H1 (cell line): ENCODE measurements around the gene KCND3. TPM values are rescaled to one million over a fixed set of nuclear protein-coding genes. Genes with fewer than 3 reads are reported as not detected.

Source experiments
- CTCF ChIA-PET: fragments of 300-600 bp; sonication (Branson Sonifier 250); formaldehyde crosslinking; loops from one replicate; lab custom pipeline; 2021; ENCODE audit not compliant: partially characterized antibody; lab: Charles Lee
- POLR2A ChIA-PET: fragments of 300-600 bp; sonication (Branson Sonifier 250); formaldehyde crosslinking; loops from one replicate; lab custom pipeline; 2021; ENCODE audit warnings: inconsistent platforms; ENCODE audit not compliant: partially characterized antibody; lab: Charles Lee
- DNase-seq, 2 experiments: peaks; one replicate each; pipeline versions ENCODE4 v3.0.0 to v3.0.0-alpha.2; 2010 to 2022; ENCODE audit warnings: low spot score in 2 of 2, low read depth in 1 of 2, mixed read lengths in 1 of 2
- FAIRE-seq: peaks from 2 replicates; lab custom pipeline; 2011; peaks lifted over from hg19 to GRCh38; lab: Jason Lieb, UNC
- H2AFZ ChIP-seq: 2 replicates; pipeline ENCODE4 v1.8.1; 2012; ENCODE audit warnings: low read length, inconsistent platforms
- H2AK5ac ChIP-seq: 2 replicates; pipeline ENCODE4 v1.6.1; 2013; ENCODE audit warnings: low read depth, low read length
- H2BK120ac ChIP-seq: replicated peaks from 2 replicates; pipeline ENCODE3; 2013; ENCODE audit warnings: low read depth, low read length, inconsistent platforms
- H2BK12ac ChIP-seq: 2 replicates; pipeline ENCODE4 v1.6.1; 2013; ENCODE audit warnings: low read depth, low read length
- H2BK15ac ChIP-seq: 2 replicates; pipeline ENCODE4 v1.6.1; 2013; ENCODE audit warnings: low read length
- H2BK20ac ChIP-seq: 2 replicates; pipeline ENCODE4 v1.6.1; 2013; ENCODE audit warnings: low read length
- H2BK5ac ChIP-seq: 2 replicates; pipeline ENCODE4 v1.6.1; 2013; ENCODE audit warnings: low read depth, low read length
- H3K14ac ChIP-seq: 2 replicates; pipeline ENCODE4 v1.6.1; 2013; ENCODE audit warnings: inconsistent platforms; ENCODE audit not compliant: insufficient read length
- H3K18ac ChIP-seq: 2 replicates; pipeline ENCODE4 v1.6.1; 2013; ENCODE audit warnings: low read length; ENCODE audit errors: extremely low read depth
- H3K23ac ChIP-seq: 2 replicates; pipeline ENCODE4 v1.6.1; 2013; ENCODE audit warnings: inconsistent platforms; ENCODE audit not compliant: insufficient read length
- H3K23me2 ChIP-seq: 2 replicates; pipeline ENCODE4 v1.6.1; 2013; ENCODE audit warnings: low read depth, low read length
- H3K27ac ChIP-seq: 2 replicates; pipeline ENCODE4 v1.6.1; 2011; ENCODE audit warnings: low read depth, low read length, inconsistent platforms
- H3K27me3 ChIP-seq, 4 experiments: replicated peaks in 1 of 4; 1 replicate in 1 of 4; 2 replicates in 3 of 4; pipeline versions ENCODE4 v1.6.1 to v1.8.1; 2011 to 2013; ENCODE audit warnings: low read length in 3 of 4, mild to moderate bottlenecking in 3 of 4, inconsistent platforms in 2 of 4, mixed read lengths in 2 of 4, moderate library complexity in 1 of 4; ENCODE audit not compliant: control insufficient read depth in 3 of 4, insufficient read depth in 3 of 4; ENCODE audit errors: extremely low read depth in 1 of 4
- H3K36me3 ChIP-seq, 4 experiments: 2 replicates each; pipeline versions ENCODE4 v1.6.1 to v1.8.1; 2011 to 2013; ENCODE audit warnings: mild to moderate bottlenecking in 4 of 4, low read length in 3 of 4, moderate library complexity in 2 of 4, control low read depth in 1 of 4, inconsistent platforms in 1 of 4; ENCODE audit not compliant: insufficient read depth in 4 of 4, control insufficient read depth in 2 of 4
- H3K4ac ChIP-seq: replicated peaks from 2 replicates; pipeline ENCODE3; 2013; ENCODE audit warnings: low read length, low read depth, mixed read lengths, inconsistent platforms; ENCODE audit not compliant: insufficient read length
- H3K4me1 ChIP-seq, 4 experiments: replicated peaks in 1 of 4; 1 replicate in 1 of 4; 2 replicates in 3 of 4; pipeline versions ENCODE4 v1.6.1 to v1.8.1; 2011 to 2013; ENCODE audit warnings: low read length in 3 of 4, inconsistent platforms in 2 of 4, mixed read lengths in 1 of 4; ENCODE audit not compliant: insufficient read depth in 4 of 4, control insufficient read depth in 3 of 4
- H3K4me2 ChIP-seq, 2 experiments: 2 replicates each; pipeline versions ENCODE4 v1.6.1 to v1.8.1; 2011 to 2013; ENCODE audit warnings: low read depth in 2 of 2, low read length in 2 of 2, control low read depth in 1 of 2, inconsistent platforms in 1 of 2, mild to moderate bottlenecking in 1 of 2; ENCODE audit not compliant: insufficient read depth in 1 of 2
- H3K4me3 ChIP-seq, 4 experiments: fragments of 200-600, 300-600 bp in 1 of 4; sonication (generic), shearing (Covaris generic), sonication (Bioruptor Twin) in 1 of 4; 2 replicates each; pipeline versions ENCODE4 v1.5.1 to v1.8.1; 2011 to 2016; ENCODE audit warnings: low read length in 4 of 4, low read depth in 3 of 4, control low read depth in 2 of 4, inconsistent platforms in 2 of 4, mild to moderate bottlenecking in 2 of 4, mixed read lengths in 1 of 4, moderate library complexity in 1 of 4; ENCODE audit not compliant: insufficient read depth in 2 of 4; ENCODE audit errors: extremely low read depth in 1 of 4
- H3K56ac ChIP-seq: replicated peaks from 2 replicates; pipeline ENCODE3; 2013; ENCODE audit warnings: low read depth, mild to moderate bottlenecking, mixed read lengths, low read length, inconsistent platforms; ENCODE audit not compliant: insufficient read length
- H3K79me1 ChIP-seq: 2 replicates; pipeline ENCODE4 v1.6.1; 2013; ENCODE audit warnings: low read depth, low read length, control low read depth
- H3K79me2 ChIP-seq, 2 experiments: 2 replicates each; pipeline versions ENCODE4 v1.6.1 to v1.8.1; 2012 to 2013; ENCODE audit warnings: low read length in 2 of 2, mild to moderate bottlenecking in 2 of 2, inconsistent platforms in 1 of 2; ENCODE audit not compliant: insufficient read depth in 2 of 2, control insufficient read depth in 1 of 2
- H3K9ac ChIP-seq, 4 experiments: replicated peaks in 1 of 4; 1 replicate in 1 of 4; 2 replicates in 3 of 4; pipeline versions ENCODE4 v1.6.1 to v1.8.1; 2011 to 2013; ENCODE audit warnings: low read depth in 3 of 4, low read length in 3 of 4, control low read depth in 2 of 4, mild to moderate bottlenecking in 2 of 4, moderate library complexity in 2 of 4, inconsistent platforms in 1 of 4; ENCODE audit errors: extremely low read depth in 1 of 4
- H3K9me3 ChIP-seq, 2 experiments: 2 replicates each; pipeline versions ENCODE4 v1.6.1 to v1.8.1; 2012 to 2013; ENCODE audit warnings: mild to moderate bottlenecking in 2 of 2, moderate library complexity in 2 of 2, control low read depth in 1 of 2, inconsistent platforms in 1 of 2, low read depth in 1 of 2, low read length in 1 of 2, mixed read lengths in 1 of 2; ENCODE audit not compliant: insufficient read depth in 2 of 2
- H4K20me1 ChIP-seq, 2 experiments: replicated peaks in 1 of 2; 2 replicates each; pipeline versions ENCODE3 to v1.8.1; 2011 to 2013; ENCODE audit warnings: inconsistent platforms in 2 of 2, low read length in 2 of 2, mild to moderate bottlenecking in 1 of 2; ENCODE audit not compliant: insufficient read depth in 2 of 2, control insufficient read depth in 1 of 2
- H4K5ac ChIP-seq: 2 replicates; pipeline ENCODE4 v1.6.1; 2013; ENCODE audit warnings: low read length, low read depth, mixed read lengths, inconsistent platforms; ENCODE audit not compliant: insufficient read length
- H4K8ac ChIP-seq: 2 replicates; pipeline ENCODE4 v1.8.0; 2013; ENCODE audit warnings: mild to moderate bottlenecking, moderate library complexity, low read length, inconsistent platforms; ENCODE audit not compliant: insufficient read depth; ENCODE audit errors: extremely low read depth
- H4K91ac ChIP-seq: replicated peaks from 2 replicates; pipeline ENCODE3; 2013; ENCODE audit warnings: low read length, mixed read lengths, inconsistent platforms; ENCODE audit not compliant: insufficient read length
- EZH2 ChIP-seq: fragments of 200-600 bp; sonication (generic); IDR thresholded peaks from 2 replicates; pipeline ENCODE4 v1.7.1; 2012; ENCODE audit warnings: low read depth, mild to moderate bottlenecking, moderate library complexity, low read length, inconsistent platforms; ENCODE audit not compliant: severe bottlenecking
- FOSL1 ChIP-seq: IDR thresholded peaks from 2 replicates; pipeline ENCODE4 v1.6.1; 2011; ENCODE audit warnings: mild to moderate bottlenecking, low read depth, low read length, moderate library complexity; ENCODE audit not compliant: insufficient read depth
- GABPA ChIP-seq: IDR thresholded peaks from 2 replicates; pipeline ENCODE4 v1.6.1; 2011; ENCODE audit warnings: mild to moderate bottlenecking, low read length, moderate library complexity, borderline replicate concordance; ENCODE audit not compliant: insufficient read depth
- HDAC2 ChIP-seq, 2 experiments: fragments of 300-600 bp in 1 of 2; sonication (generic) in 1 of 2; IDR thresholded peaks; 2 replicates each; pipeline ENCODE4 v1.6.1; 2011 to 2012; ENCODE audit warnings: low read depth in 2 of 2, low read length in 2 of 2, mild to moderate bottlenecking in 2 of 2, moderate library complexity in 2 of 2, borderline replicate concordance in 1 of 2, inconsistent platforms in 1 of 2
- KDM1A ChIP-seq: fragments of 200-600, 300-600 bp; sonication (generic); IDR thresholded peaks from 2 replicates; pipeline ENCODE4 v1.7.1; 2016; ENCODE audit warnings: mild to moderate bottlenecking, low read length, borderline replicate concordance
- RNF2 ChIP-seq: fragments of 200-900, 300-1000 bp; sonication (generic); IDR thresholded peaks from 2 replicates; pipeline ENCODE4 v1.7.1; 2016; ENCODE audit warnings: borderline replicate concordance, low read depth, mild to moderate bottlenecking, antibody characterized with exemption, low read length; ENCODE audit not compliant: poor library complexity, severe bottlenecking; ENCODE audit errors: missing control alignments
- SAP30 ChIP-seq: fragments of 300-600 bp; sonication (generic); IDR thresholded peaks from 2 replicates; pipeline ENCODE4 v1.7.1; 2012; ENCODE audit warnings: low read length, moderate library complexity, mild to moderate bottlenecking, inconsistent platforms; ENCODE audit not compliant: insufficient read depth, insufficient replicate concordance
- SIN3A ChIP-seq, 2 experiments: IDR thresholded peaks in 1 of 2; conservative IDR thresholded peaks in 1 of 2; 2 replicates each; pipeline ENCODE4 v1.6.1; 2011 to 2012; ENCODE audit warnings: low read length in 2 of 2, improper control_type of control experiment in 1 of 2, low read depth in 1 of 2, mild to moderate bottlenecking in 1 of 2
- SP1 ChIP-seq: IDR thresholded peaks from 2 replicates; pipeline ENCODE4 v1.6.1; 2011; ENCODE audit warnings: low read depth, low read length
- YY1 ChIP-seq: IDR thresholded peaks from 2 replicates; pipeline ENCODE4 v1.6.1; 2011; ENCODE audit warnings: low read depth, mild to moderate bottlenecking, low read length
- WGBS, 2 experiments: shearing (Covaris generic) in 1 of 2; methylation state at CpG; one replicate each; pipeline versions ENCODE4 v1.1.6 to v1.1.7; 2013 to 2015; ENCODE audit warnings: low lambda C conversion rate in 2 of 2, mixed read lengths in 2 of 2, inconsistent platforms in 1 of 2, low coverage in 1 of 2, missing lambda C conversion rate in 1 of 2; ENCODE audit not compliant: insufficient replicate concordance in 2 of 2, insufficient coverage in 1 of 2, insufficient read length in 1 of 2; ENCODE audit errors: extremely low coverage in 1 of 2, missing lambda C conversion rate in 1 of 2; 5-methylcytosine and 5-hydroxymethylcytosine counted together
- polyA plus RNA-seq, 7 experiments: library from polyadenylated mRNA; depleted of rRNA in 3 of 7; stranded (reverse) in 5 of 7; unstranded in 2 of 7; fragments of >200 nt in 5 of 7; fragments of 200-250 nt in 2 of 7; gene quantifications; 1 replicate in 5 of 7; 2 replicates in 1 of 7; 4 replicates in 1 of 7; pipeline versions ENCODE4 v1.2.1 to v1.2.3, GENCODE V29; 2011 to 2013; ENCODE audit warnings: missing spikeins in 2 of 7, mixed read lengths in 2 of 7
- total RNA-seq: library from RNA; stranded (reverse); fragmentation: NEBNext Ultra II Directional; extraction: Animal tissue kit (Norgen Biotek cat#: 25700); gene quantifications from 2 replicates; pipeline ENCODE4 v1.2.1, GENCODE V29; 2021
- TF ChIP-seq, protein P1 (sequence below): IDR thresholded peaks from 2 replicates; pipeline ENCODE4 v1.6.1; 2011; ENCODE audit warnings: low read depth, mild to moderate bottlenecking, low read length; ENCODE audit not compliant: insufficient read depth

Gene KCND3
- total and polyA plus RNA-seq, 2 of the 8 experiments (the other 6 are each of a cell fraction or from before 2014, with no cell fraction given) = 0.14 to 0.48 TPM

DNA sequence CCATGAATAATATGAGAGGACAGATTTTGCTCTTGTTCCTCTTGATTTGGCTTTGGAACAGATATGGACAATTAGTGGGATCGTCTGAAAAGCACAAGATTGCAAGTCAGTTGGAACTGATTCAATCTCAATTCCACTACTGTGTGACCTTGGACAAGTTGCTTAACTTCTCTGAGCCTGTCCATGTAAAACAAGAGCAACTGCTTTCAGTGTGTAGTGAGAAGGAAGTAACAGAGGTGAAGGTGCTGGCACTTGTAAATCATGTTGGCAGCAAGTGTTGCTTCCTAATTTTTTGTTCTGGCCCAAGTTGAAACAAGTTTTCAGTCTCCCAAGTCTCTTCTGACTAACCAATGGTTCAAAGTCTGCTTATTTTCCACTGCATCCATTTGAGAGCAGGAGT is 265.6 kb downstream of the KCND3 start:
- FAIRE-seq = no peak
- H4K91ac ChIP-seq = no peak overlapping the region
- no peak for TF ChIP-seq EZH2
- TF ChIP-seq YY1 = no peak
- TF ChIP-seq SAP30 = no peak
- peak; percentile 81; the same call in 1 of the 2 replicates for TF ChIP-seq KDM1A
- TF ChIP-seq FOSL1 = no peak
- no peak for TF ChIP-seq RNF2
- TF ChIP-seq SP1 = no peak
- TF ChIP-seq GABPA = no peak
- TF ChIP-seq SIN3A (conservative IDR thresholded peaks at IDR 0.05 in 1 of 2, IDR thresholded peaks at IDR 0.05 in 1 of 2; ENCODE audit: low read depth in 1 of 2, low read length in 2 of 2) = no peak
- peak in 1 of 2 experiments; percentile 35; a peak in 1 of 4 replicates for TF ChIP-seq HDAC2 (IDR thresholded peaks at IDR 0.05; ENCODE audit: borderline replicate concordance in 1 of 2, low read depth in 2 of 2, low read length in 2 of 2)
- TF ChIP-seq, protein P1, sequence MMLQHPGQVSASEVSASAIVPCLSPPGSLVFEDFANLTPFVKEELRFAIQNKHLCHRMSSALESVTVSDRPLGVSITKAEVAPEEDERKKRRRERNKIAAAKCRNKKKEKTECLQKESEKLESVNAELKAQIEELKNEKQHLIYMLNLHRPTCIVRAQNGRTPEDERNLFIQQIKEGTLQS = no peak

More for the DNA sequence above, 265.6 kb downstream of the KCND3 start:
- no peak overlapping the region for H2AFZ ChIP-seq
- H2BK15ac ChIP-seq = no peak overlapping the region
- H3K14ac ChIP-seq = no peak overlapping the region
- no peaks in the 10 kb centered on the region; a peak in 1 of 7 replicates for H3K27me3 ChIP-seq
- no peaks in the 10 kb centered on the region for H3K9me3 ChIP-seq
- H2BK20ac ChIP-seq = no peak overlapping the region
- H4K5ac ChIP-seq = no peak overlapping the region
- DNase-seq = no peak
- peaks cover 0 to 3% (median 0%) of the 10 kb centered on the region in 4 experiments; a peak in 3 of 8 replicates for H3K36me3 ChIP-seq
- H2AK5ac ChIP-seq = no peak overlapping the region
- H3K4me1 ChIP-seq = peaks cover 2 to 21% (median 14%) of the 10 kb centered on the region in 4 experiments
- POLR2A ChIA-PET = interaction anchor here (2.5 to 18.0 kb wide), 2 partner anchors 13 to 31 kb away, joined by 7 to 343 read pairs; partner anchors contain the start of genes DDX20 and INKA2
- no peak overlapping the region for H3K27ac ChIP-seq
- H4K20me1 ChIP-seq = peaks cover 0 to 5% of the 10 kb centered on the region in 2 experiments
- H3K79me1 ChIP-seq = peaks cover 1% of the 10 kb centered on the region; the same call in 1 of the 2 replicates
- H2BK5ac ChIP-seq = no peak overlapping the region
- H3K9ac ChIP-seq = no peak overlapping the region
- no peak overlapping the region for H3K4me2 ChIP-seq
- H2BK120ac ChIP-seq = no peak overlapping the region
- H3K4ac ChIP-seq = no peak overlapping the region
- H3K23ac ChIP-seq = no peak overlapping the region
- no peak overlapping the region for H2BK12ac ChIP-seq
- CTCF ChIA-PET = interaction anchor here (1.4 to 42.0 kb wide), 2 partner anchors 9 to 21 kb away, joined by 7 to 1070 read pairs; partner anchors contain the start of genes DDX20 and INKA2
- 87% methylated on average over 1 of the region's 1 CpG; no CpG with 5 or more reads in 1 of the 2 experiments for WGBS, 2 experiments
- no peak overlapping the region for H3K4me3 ChIP-seq
- no peak overlapping the region for H4K8ac ChIP-seq
- H3K23me2 ChIP-seq = no peaks in the 10 kb centered on the region; the same call in none of the 2 replicates
- H3K79me2 ChIP-seq = peaks cover 0 to under 1% of the 10 kb centered on the region in 2 experiments; a peak in 1 of 4 replicates
- H3K56ac ChIP-seq = no peak overlapping the region
- H3K18ac ChIP-seq = no peak overlapping the region
